Tibial artery (tissue), 4 donors: ENCODE measurements around the gene LSM14A.
"Not testable (repeated sequence)": the region's sequence is repeated elsewhere in the genome, so short reads cannot be mapped to it uniquely, and the experiment has no call there.

Source experiments
- DNase-seq, 2 donors: peaks; one replicate each; pipeline ENCODE4 v3.0.0-alpha.2; 2019
- H3K27ac ChIP-seq, 2 donors: fragments of 200-600 bp; sonication (generic) in 1 of 2; 1 replicate in 1 of 2; 2 replicates in 1 of 2; pipeline ENCODE4 v1.5.1; 2018 to 2019; ENCODE audit warnings: mild to moderate bottlenecking in 1 of 2
- H3K27me3 ChIP-seq, 2 donors: fragments of 200-600 bp; sonication (generic) in 1 of 2; one replicate each; pipeline versions ENCODE4 v1.5.1 to v1.6.0; 2016 to 2019
- H3K36me3 ChIP-seq, 3 donors: fragments of 200-600 bp; sonication (generic) in 2 of 3; one replicate each; pipeline ENCODE4 v1.5.1; 2016 to 2019; ENCODE audit warnings: mild to moderate bottlenecking in 2 of 3
- H3K4me1 ChIP-seq, 4 donors: fragments of 200-600 bp; sonication (generic) in 2 of 4; 1 replicate in 3 of 4; 2 replicates in 1 of 4; pipeline ENCODE4 v1.5.1; 2016 to 2019
- H3K4me3 ChIP-seq, 2 donors: fragments of 200-600 bp; sonication (generic) in 1 of 2; 1 replicate in 1 of 2; 2 replicates in 1 of 2; pipeline ENCODE4 v1.5.1; 2018 to 2019; ENCODE audit warnings: mild to moderate bottlenecking in 2 of 2
- H3K9me3 ChIP-seq, 3 donors: fragments of 200-600 bp; sonication (generic) in 1 of 3; one replicate each; pipeline ENCODE4 v1.5.1; 2016 to 2019
- intact Hi-C: fragments of 100-400 bp; cut with DNase I; formaldehyde crosslinking; loops from one replicate; pipeline ENCODE4 v1.15.0; 2023; ENCODE audit warnings: low total_unique reads
- TF ChIP-seq, protein P1 (sequence below), 2 experiments: fragments of 200-600 bp in 1 of 2; fragments of 450-650 bp in 1 of 2; IDR thresholded peaks; one replicate each; pipeline ENCODE4 v1.5.1; 2017 to 2019; ENCODE audit warnings: antibody characterized with exemption in 2 of 2, mild to moderate bottlenecking in 1 of 2, moderate library complexity in 1 of 2

The LSM14A gene

DNA sequence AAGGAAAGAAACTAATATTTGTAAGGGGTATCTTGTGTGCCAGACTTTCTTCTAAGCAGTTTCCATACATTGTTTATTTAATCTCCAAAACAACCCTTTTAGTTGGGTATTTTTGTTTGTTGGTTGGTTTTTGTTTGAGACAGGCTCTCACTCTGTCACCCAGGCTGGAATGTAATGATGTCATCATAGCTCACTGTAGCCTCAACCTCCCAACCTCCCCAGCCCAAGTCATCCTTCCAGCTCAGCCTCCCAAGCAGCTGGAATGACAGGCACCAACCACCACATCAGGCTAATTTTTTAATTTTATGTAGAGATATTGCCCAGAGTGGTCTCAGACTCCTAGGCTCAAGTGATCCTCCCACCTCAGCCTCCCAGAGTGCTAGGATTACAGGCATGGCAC is 41.2 kb upstream of the LSM14A start:
- TF ChIP-seq, protein P1, sequence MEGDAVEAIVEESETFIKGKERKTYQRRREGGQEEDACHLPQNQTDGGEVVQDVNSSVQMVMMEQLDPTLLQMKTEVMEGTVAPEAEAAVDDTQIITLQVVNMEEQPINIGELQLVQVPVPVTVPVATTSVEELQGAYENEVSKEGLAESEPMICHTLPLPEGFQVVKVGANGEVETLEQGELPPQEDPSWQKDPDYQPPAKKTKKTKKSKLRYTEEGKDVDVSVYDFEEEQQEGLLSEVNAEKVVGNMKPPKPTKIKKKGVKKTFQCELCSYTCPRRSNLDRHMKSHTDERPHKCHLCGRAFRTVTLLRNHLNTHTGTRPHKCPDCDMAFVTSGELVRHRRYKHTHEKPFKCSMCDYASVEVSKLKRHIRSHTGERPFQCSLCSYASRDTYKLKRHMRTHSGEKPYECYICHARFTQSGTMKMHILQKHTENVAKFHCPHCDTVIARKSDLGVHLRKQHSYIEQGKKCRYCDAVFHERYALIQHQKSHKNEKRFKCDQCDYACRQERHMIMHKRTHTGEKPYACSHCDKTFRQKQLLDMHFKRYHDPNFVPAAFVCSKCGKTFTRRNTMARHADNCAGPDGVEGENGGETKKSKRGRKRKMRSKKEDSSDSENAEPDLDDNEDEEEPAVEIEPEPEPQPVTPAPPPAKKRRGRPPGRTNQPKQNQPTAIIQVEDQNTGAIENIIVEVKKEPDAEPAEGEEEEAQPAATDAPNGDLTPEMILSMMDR (IDR thresholded peaks at IDR 0.05): no peak
- H3K27ac ChIP-seq: no peak overlapping the region
- H3K9me3 ChIP-seq: no peaks in the 10 kb centered on the region
- H3K4me3 ChIP-seq: no peak overlapping the region
- H3K27me3 ChIP-seq: no peaks in the 10 kb centered on the region
- intact Hi-C loops: no loop called here
- peaks cover 0 to 4% (median 4%) of the 10 kb centered on the region in 4 donors for H3K4me1 ChIP-seq
- no peak for DNase-seq
- H3K36me3 ChIP-seq: no peaks in the 10 kb centered on the region

DNA sequence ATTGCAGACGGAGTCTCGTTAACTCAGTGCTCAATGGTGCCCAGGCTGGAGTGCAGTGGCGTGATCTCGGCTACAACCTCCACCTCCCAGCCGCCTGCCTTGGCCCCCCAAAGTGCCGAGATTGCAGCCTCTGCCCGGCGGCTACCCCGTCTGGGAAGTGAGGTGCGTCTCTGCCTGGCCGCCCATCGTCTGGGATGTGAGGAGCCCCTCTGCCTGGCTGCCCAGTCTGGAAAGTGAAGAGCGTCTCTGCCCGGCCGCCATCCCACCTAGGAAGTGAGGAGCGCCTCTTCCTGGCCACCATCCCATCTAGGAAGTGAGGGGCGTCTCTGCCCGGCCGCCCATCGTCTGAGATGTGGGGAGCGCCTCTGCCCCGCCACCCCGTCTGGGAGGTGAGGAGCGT is 40.2 kb upstream of the LSM14A start:
- H3K27ac ChIP-seq, H3K36me3 ChIP-seq, H3K9me3 ChIP-seq, H3K4me3 ChIP-seq, intact Hi-C loops, DNase-seq, H3K27me3 ChIP-seq, H3K4me1 ChIP-seq: not testable (repeated sequence)

DNA sequence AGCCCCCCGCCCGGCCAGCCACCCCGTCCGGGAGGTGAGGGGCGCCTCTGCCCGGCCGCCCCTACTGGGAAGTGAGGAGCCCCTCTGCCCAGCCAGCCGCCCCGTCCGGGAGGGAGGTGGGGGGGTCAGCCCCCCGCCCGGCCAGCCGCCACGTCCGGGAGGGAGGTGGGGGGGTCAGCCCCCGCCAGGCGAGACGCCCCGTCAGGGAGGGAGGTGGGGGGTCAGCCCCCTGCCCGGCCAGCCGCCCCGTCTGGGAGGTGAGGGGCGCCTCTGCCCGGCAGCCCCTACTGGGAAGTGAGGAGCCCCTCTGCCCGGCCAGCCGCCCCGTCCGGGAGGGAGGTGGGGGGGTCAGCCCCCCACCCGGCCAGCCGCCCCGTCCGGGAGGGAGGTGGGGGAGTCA is 39.6 kb upstream of the LSM14A start:
- intact Hi-C loops, H3K36me3 ChIP-seq, H3K27me3 ChIP-seq, DNase-seq, H3K27ac ChIP-seq, H3K9me3 ChIP-seq, H3K4me1 ChIP-seq, H3K4me3 ChIP-seq: not testable (repeated sequence)

DNA sequence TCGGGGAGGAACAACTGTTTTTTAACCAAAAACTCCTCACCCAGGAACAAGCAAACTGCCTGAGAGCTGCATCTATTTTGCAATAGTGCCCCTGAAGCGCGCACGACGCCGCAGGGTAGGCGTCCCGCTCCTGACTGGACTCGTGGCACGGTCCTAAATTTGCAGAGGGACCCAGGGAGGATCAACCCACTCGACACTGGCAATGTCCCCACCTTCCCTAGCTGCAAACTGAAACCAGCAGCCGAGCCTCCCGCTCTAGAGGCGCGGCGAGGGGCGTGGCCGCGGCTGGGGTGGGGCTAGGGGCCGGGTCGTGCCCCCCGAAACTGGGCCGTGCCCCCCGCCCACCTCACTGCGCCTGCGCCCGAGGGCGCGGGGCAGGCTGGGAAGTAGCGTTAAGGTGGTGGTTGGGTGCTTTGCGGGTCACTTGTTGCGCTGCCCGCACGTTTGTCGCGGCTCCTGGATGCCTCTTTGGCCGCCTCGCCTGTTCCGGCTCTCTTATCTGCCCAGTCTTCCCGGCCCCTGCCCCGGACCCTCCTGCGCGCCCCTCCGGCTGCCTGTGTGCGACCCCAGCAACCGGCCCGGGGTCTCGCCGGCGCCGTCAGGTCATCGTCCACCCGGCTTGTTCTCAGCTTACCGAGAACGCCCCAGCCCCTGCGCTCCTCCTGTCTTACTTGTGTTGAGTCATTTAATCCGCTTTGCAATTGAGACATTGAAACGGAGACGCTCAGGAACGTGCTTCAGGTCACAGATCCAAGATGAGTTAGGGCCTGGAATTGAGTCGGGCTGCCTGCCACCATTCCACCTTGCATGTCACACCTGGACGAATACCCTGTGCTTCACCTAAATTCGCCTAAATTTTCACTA is 37.9 kb upstream of the LSM14A start:
- DNase-seq: peak; percentile 82 to 90
- H3K9me3 ChIP-seq: no peaks in the 10 kb centered on the region
- H3K27ac ChIP-seq: peak overlapping the region; percentile 84 to 89
- H3K4me3 ChIP-seq: peak overlapping the region; percentile 59 to 76
- intact Hi-C loops: no loop called here
- no peaks in the 10 kb centered on the region for H3K36me3 ChIP-seq
- TF ChIP-seq, protein P1 (IDR thresholded peaks at IDR 0.05): no peak
- peaks cover 0 to 4% (median 4%) of the 10 kb centered on the region in 4 donors for H3K4me1 ChIP-seq
- no peaks in the 10 kb centered on the region for H3K27me3 ChIP-seq

DNA sequence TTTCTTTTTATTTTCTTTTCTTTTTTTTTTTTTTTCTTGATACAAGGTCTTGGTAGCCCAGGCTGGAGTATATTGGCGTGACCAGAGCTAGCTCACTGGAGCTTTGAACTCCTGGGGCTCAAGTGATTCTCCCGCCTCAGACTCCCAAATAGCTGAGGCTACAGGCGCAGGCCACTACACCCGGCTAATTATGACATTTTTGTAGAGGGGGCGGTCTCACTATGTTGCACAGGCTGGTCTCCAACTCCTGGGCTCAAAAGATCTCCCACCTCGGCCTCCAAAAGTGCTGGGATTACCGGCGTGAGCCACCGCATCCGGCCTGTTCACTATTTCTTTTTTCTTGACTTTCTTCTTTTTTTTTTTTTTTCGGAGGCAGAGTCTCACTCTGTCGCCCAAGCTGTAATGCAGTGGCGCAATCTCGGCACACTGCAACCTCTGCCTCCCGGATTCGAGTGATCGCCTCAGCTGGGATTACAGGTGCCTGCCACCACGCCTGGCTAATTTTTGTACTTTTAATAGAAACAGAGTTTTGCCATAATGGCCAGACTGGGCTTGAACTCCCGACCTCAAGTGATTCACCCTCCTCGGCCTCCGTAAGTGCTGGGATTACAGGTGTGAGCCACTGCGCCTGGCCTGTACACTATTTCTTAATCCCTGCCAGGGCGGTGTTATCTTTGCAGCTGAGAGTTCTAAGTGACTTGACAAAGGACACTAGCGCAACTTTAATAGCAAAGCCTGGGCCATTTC is 37.1 kb upstream of the LSM14A start:
- H3K27me3 ChIP-seq: no peaks in the 10 kb centered on the region
- no peaks in the 10 kb centered on the region for H3K36me3 ChIP-seq
- intact Hi-C loops: no loop called here
- no peak for DNase-seq
- peaks cover 0 to 4% (median 4%) of the 10 kb centered on the region in 4 donors for H3K4me1 ChIP-seq
- H3K4me3 ChIP-seq: peak overlapping the region; percentile 59 to 76
- peak overlapping the region; percentile 84 to 89 for H3K27ac ChIP-seq
- TF ChIP-seq, protein P1 (IDR thresholded peaks at IDR 0.05): no peak
- H3K9me3 ChIP-seq: no peaks in the 10 kb centered on the region

DNA sequence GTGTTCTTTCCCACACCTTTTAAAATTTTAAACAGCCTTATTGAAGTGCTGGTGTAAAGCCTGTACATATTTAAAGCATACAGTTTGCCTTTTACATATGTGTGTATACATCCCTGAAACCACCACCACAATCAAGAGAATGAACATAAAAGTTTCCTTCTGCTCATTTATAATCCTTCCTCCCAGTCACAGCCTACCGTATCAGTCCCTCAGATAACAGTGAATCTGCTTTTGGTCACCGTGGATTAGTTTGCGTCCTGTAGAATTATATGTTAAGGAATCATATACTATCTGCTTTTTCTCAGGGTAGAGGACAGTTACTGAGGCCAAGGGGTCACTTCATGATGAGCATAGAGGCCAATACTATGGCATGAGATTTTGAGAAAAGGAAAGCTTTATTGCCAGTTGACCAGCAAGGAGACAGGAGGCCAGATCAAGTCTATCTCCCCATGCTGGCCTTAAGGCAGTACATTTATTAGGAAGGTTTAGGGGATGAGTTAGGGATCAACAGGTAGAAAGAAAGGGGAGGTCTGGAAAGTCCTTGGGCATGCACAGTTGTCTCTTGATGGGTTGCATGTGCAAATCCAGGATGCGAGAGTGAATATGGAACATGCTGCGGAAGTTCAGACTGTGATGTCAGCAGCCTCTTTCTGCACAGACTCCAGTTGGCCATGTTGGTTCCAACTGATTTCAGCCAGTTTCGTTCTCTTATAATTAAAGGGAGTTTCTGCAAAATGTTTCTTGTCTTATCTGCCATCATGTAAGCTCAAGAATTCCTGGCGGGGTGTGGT is 36.3 kb upstream of the LSM14A start:
- Histone ChIP-seq H3K4me3 (no peak overlapping the region), H3K4me1 (peaks cover 0 to 4% (median 4%) of the 10 kb centered on the region in 4 donors), H3K27ac (no peak overlapping the region), H3K9me3 (no peaks in the 10 kb centered on the region), H3K27me3 (no peaks in the 10 kb centered on the region), H3K36me3 (no peaks in the 10 kb centered on the region)
- TF ChIP-seq, protein P1 (IDR thresholded peaks at IDR 0.05): no peak
- DNase-seq: no peak
- intact Hi-C loops: no loop called here
